Adipose tissue (tissue), 3 donors: ENCODE results near the gene SCMH1. TPM values are rescaled to one million over a fixed set of nuclear protein-coding genes. Genes with fewer than 3 reads are reported as not detected.

Experiments used
- H3K27ac ChIP-seq: one replicate; pipeline ENCODE4 v1.5.1; 2013; ENCODE audit warnings: low read depth, low read length
- WGBS, 3 donors: extraction: QIAGEN DNeasy Blood & Tissue Kit; methylation state at CpG; one replicate each; pipeline ENCODE4 v1.1.7; 2013; 5-methylcytosine and 5-hydroxymethylcytosine counted together
- polyA plus RNA-seq, 3 donors: library from polyadenylated mRNA; stranded (reverse); fragments of 200-250 nt; gene quantifications; one replicate each; pipeline ENCODE4 v1.2.3, GENCODE V29; 2013
- donor health status: healthy with polysubstance abuse.
- donor health status: Bipolar disorder and iron deficiency.
- donor health status: healthy.

Gene SCMH1
- polyA plus RNA-seq, 3 donors: 24.1 to 26.3 (median 24.4) TPM

GRCh38 chr1:41023279-41023990 is 218.7 kb downstream of the SCMH1 start:
- WGBS, 3 donors: 88 to 94% (median 94%) methylated on average over 5 of the region's 5 CpGs
- H3K27ac ChIP-seq: no peak overlapping the region

- WGBS, 3 donors: 89 to 94% (median 92%) methylated on average over 10 of the region's 10 CpGs
- no peak overlapping the region for H3K27ac ChIP-seq
Observed at GRCh38 chr1:41022424-41022823, 219.7 kb downstream of the SCMH1 start.

- 57 to 67% (median 61%) methylated on average over 12 of the region's 12 CpGs for WGBS, 3 donors
Observed at GRCh38 chr1:41021526-41022308, 220.4 kb downstream of the SCMH1 start, which contains the start of gene SLFNL1. TSS of gene SLFNL1 (minus strand) at chr1:41021725. CDS start at chr1:41020660, 1,065 bp downstream.

GRCh38 chr1:41020654-41021053 is 221.5 kb downstream of the SCMH1 start:
- WGBS, 3 donors: 67 to 77% (median 73%) methylated on average over 3 of the region's 3 CpGs
- no peak overlapping the region for H3K27ac ChIP-seq

More at GRCh38 chr1:41021526-41022308, 220.4 kb downstream of the SCMH1 start, which contains the start of gene SLFNL1:
- H3K27ac ChIP-seq: no peak within 1 kb of the TSS

- H3K27ac ChIP-seq: no peak overlapping the region
Observed at GRCh38 chr1:41020109-41020576, 222.0 kb downstream of the SCMH1 start.

GRCh38 chr1:41019353-41019745 is 222.8 kb downstream of the SCMH1 start:
- no peak overlapping the region for H3K27ac ChIP-seq
- WGBS, 3 donors: 53 to 71% (median 60%) methylated on average over 2 of the region's 2 CpGs

More at GRCh38 chr1:41020109-41020576, 222.0 kb downstream of the SCMH1 start:
- WGBS, 3 donors: 93 to 96% (median 95%) methylated on average over 17 of the region's 17 CpGs

GRCh38 chr1:41018018-41018410 is 224.1 kb downstream of the SCMH1 start:
- no peak overlapping the region for H3K27ac ChIP-seq
- 94 to 97% (median 95%) methylated on average over 6 to 8 of the region's 8 CpGs for WGBS, 3 donors

GRCh38 chr1:41017141-41018017 is 224.7 kb downstream of the SCMH1 start:
- WGBS, 3 donors: 96 to 97% (median 97%) methylated on average over 44 of the region's 44 CpGs
- H3K27ac ChIP-seq: no peak overlapping the region

- no peak overlapping the region for H3K27ac ChIP-seq
- WGBS, 3 donors: 80 to 87% (median 86%) methylated on average over 13 of the region's 13 CpGs
Observed at GRCh38 chr1:41015897-41016470, 226.1 kb downstream of the SCMH1 start.

- no peak overlapping the region for H3K27ac ChIP-seq
- 58 to 85% (median 70%) methylated on average over 5 of the region's 5 CpGs for WGBS, 3 donors
Observed at GRCh38 chr1:41015281-41015896, 226.7 kb downstream of the SCMH1 start.

GRCh38 chr1:41014871-41015270 is 227.2 kb downstream of the SCMH1 start:
- no peak overlapping the region for H3K27ac ChIP-seq
- 50 to 75% (median 56%) methylated on average over 8 of the region's 8 CpGs for WGBS, 3 donors

GRCh38 chr1:41013796-41014195 is 228.3 kb downstream of the SCMH1 start:
- 59 to 79% (median 65%) methylated on average over 7 of the region's 7 CpGs for WGBS, 3 donors
- no peak overlapping the region for H3K27ac ChIP-seq

- 91 to 97% (median 94%) methylated on average over 6 of the region's 6 CpGs for WGBS, 3 donors
- H3K27ac ChIP-seq: no peak overlapping the region
Observed at GRCh38 chr1:41013024-41013423, 229.1 kb downstream of the SCMH1 start.

GRCh38 chr1:41010345-41010744 is 231.8 kb downstream of the SCMH1 start:
- 80 to 98% (median 89%) methylated on average over 1 of the region's 1 CpG for WGBS, 3 donors
- no peak overlapping the region for H3K27ac ChIP-seq

GRCh38 chr1:41009466-41009865 is 232.6 kb downstream of the SCMH1 start:
- 93 to 97% (median 96%) methylated on average over 8 of the region's 8 CpGs for WGBS, 3 donors
- H3K27ac ChIP-seq: no peak overlapping the region

GRCh38 chr1:41006942-41007865 is 234.9 kb downstream of the SCMH1 start:
- 94 to 96% (median 95%) methylated on average over 19 of the region's 19 CpGs for WGBS, 3 donors
- H3K27ac ChIP-seq: no peak overlapping the region

- no peak overlapping the region for H3K27ac ChIP-seq
- 87 to 90% (median 90%) methylated on average over 5 of the region's 5 CpGs for WGBS, 3 donors
Observed at GRCh38 chr1:41005876-41006275, 236.2 kb downstream of the SCMH1 start.
